ENCODE results near the gene TGFBR3. TPM values are rescaled to one million over a fixed set of nuclear protein-coding genes. Genes with fewer than 3 reads are reported as not detected.

Gene TGFBR3
- total and polyA plus RNA-seq, 2 experiments from 2014 or later: 46.8 to 68.3 TPM

GRCh38 chr1:91635763-91636162 is 250.2 kb downstream of the TGFBR3 start:
- no peak overlapping the region for H3K27ac ChIP-seq
- TF ChIP-seq EZH2phosphoT487 (IDR thresholded peaks at IDR 0.05; ENCODE audit: low read depth, severe bottlenecking, unreplicated experiment) (no peak), EZH2 (IDR thresholded peaks at IDR 0.05; ENCODE audit: borderline replicate concordance) (no peak), CTCF (IDR thresholded peaks at IDR 0.05; ENCODE audit: poor library complexity) (no peak)
- H2AFZ ChIP-seq: no peak overlapping the region
- no peaks in the 10 kb centered on the region for H3K79me2 ChIP-seq
- no peaks in the 10 kb centered on the region for H3K9me3 ChIP-seq (ENCODE audit: low read depth)
- H3K4me1 ChIP-seq (ENCODE audit: insufficient read depth): no peaks in the 10 kb centered on the region
- no peaks in the 10 kb centered on the region for H3K27me3 ChIP-seq
- H3K9me2 ChIP-seq (replicated peaks; ENCODE audit: insufficient read depth): no peaks in the 10 kb centered on the region
- DNase-seq (ENCODE audit: low spot score): no peak
- H4K20me1 ChIP-seq (ENCODE audit: insufficient read depth, poor library complexity, severe bottlenecking): no peaks in the 10 kb centered on the region
- 92% methylated on average over 4 of the region's 4 CpGs for WGBS (ENCODE audit: low lambda C conversion rate, missing lambda C conversion rate)
- H3K4me3 ChIP-seq: no peak overlapping the region
- H3K4me2 ChIP-seq: no peak overlapping the region
- no peaks in the 10 kb centered on the region for H3K36me3 ChIP-seq (replicated peaks; ENCODE audit: insufficient read depth, low read depth)

DNA sequence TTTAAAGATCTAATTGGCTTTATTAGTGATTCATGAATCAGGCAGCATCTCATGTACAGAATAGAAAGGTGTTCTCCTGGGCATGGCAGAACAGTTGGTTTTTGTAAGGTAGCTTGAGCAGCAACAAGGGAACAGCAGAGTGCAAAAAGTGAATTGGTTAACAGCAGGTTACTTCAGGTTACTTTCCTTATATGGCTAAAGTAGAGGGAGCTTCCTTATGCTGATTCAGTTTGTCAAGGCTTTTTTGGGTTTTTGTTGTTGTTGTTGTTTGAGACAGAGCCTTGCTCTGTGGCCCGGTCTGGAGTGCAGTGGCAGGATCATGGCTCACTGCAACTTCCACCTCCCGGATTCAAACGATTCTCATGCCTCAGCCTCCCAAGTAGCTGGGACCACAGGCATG is 252.5 kb downstream of the TGFBR3 start:
- no peaks in the 10 kb centered on the region for H4K20me1 ChIP-seq (ENCODE audit: insufficient read depth, poor library complexity, severe bottlenecking)
- H3K9me3 ChIP-seq (ENCODE audit: low read depth): no peaks in the 10 kb centered on the region
- no peak overlapping the region for H3K27ac ChIP-seq
- H3K36me3 ChIP-seq (replicated peaks; ENCODE audit: insufficient read depth, low read depth): no peaks in the 10 kb centered on the region
- no peak for TF ChIP-seq EZH2 (IDR thresholded peaks at IDR 0.05; ENCODE audit: borderline replicate concordance)
- no peak for TF ChIP-seq CTCF (IDR thresholded peaks at IDR 0.05; ENCODE audit: poor library complexity)
- no peak for TF ChIP-seq EZH2phosphoT487 (IDR thresholded peaks at IDR 0.05; ENCODE audit: low read depth, severe bottlenecking, unreplicated experiment)
- no peak overlapping the region for H2AFZ ChIP-seq
- DNase-seq (ENCODE audit: low spot score): no peak
- H3K27me3 ChIP-seq: no peaks in the 10 kb centered on the region
- no peak overlapping the region for H3K4me3 ChIP-seq
- WGBS (ENCODE audit: low lambda C conversion rate, missing lambda C conversion rate): 100% methylated on average over 3 of the region's 3 CpGs
- H3K79me2 ChIP-seq: no peaks in the 10 kb centered on the region
- no peak overlapping the region for H3K4me2 ChIP-seq
- no peaks in the 10 kb centered on the region for H3K9me2 ChIP-seq (replicated peaks; ENCODE audit: insufficient read depth)
- no peaks in the 10 kb centered on the region for H3K4me1 ChIP-seq (ENCODE audit: insufficient read depth)

DNA sequence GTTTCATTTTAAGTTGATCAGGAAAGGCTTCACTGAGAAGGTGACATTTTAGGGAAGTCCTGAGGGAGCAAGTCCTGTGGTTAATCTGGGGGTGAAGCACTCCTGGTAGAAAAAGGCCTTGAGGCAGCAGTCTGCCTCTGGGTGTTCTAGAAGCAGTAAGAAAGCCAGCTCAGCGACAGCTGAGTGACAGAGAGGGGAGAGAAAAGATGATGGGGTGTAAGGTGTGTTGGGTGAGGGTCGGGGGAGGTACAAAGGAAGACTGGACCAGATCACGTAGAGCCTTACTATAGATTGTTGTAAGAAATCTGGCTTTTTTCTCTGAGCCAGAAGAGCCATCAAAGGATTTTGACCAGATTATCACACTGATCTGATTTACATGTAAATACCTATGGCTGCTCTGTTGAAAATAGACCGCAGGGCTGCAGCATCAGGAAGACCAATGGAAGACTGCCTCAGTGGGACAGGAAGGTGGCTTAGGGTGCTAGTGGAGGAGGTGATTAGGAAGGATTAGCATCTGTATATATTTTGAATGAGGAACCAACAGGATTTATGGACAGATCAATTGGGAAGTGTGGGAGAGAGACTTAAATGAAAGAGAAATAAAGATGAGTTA is 254.1 kb downstream of the TGFBR3 start:
- Histone ChIP-seq H3K27me3 (no peaks in the 10 kb centered on the region), H2AFZ (no peak overlapping the region), H3K27ac (no peak overlapping the region), H3K9me3 (ENCODE audit: low read depth) (no peaks in the 10 kb centered on the region), H3K79me2 (no peaks in the 10 kb centered on the region), H4K20me1 (ENCODE audit: insufficient read depth, poor library complexity, severe bottlenecking) (no peaks in the 10 kb centered on the region), H3K4me3 (no peak overlapping the region), H3K4me2 (no peak overlapping the region), H3K4me1 (ENCODE audit: insufficient read depth) (no peaks in the 10 kb centered on the region), H3K36me3 (replicated peaks; ENCODE audit: insufficient read depth, low read depth) (no peaks in the 10 kb centered on the region), H3K9me2 (replicated peaks; ENCODE audit: insufficient read depth) (no peaks in the 10 kb centered on the region)
- WGBS (ENCODE audit: low lambda C conversion rate, missing lambda C conversion rate): 59% methylated on average over 4 of the region's 4 CpGs
- TF ChIP-seq EZH2phosphoT487 (IDR thresholded peaks at IDR 0.05; ENCODE audit: low read depth, severe bottlenecking, unreplicated experiment) (no peak), CTCF (IDR thresholded peaks at IDR 0.05; ENCODE audit: poor library complexity) (no peak), EZH2 (IDR thresholded peaks at IDR 0.05; ENCODE audit: borderline replicate concordance) (no peak)
- no peak for DNase-seq (ENCODE audit: low spot score)

DNA sequence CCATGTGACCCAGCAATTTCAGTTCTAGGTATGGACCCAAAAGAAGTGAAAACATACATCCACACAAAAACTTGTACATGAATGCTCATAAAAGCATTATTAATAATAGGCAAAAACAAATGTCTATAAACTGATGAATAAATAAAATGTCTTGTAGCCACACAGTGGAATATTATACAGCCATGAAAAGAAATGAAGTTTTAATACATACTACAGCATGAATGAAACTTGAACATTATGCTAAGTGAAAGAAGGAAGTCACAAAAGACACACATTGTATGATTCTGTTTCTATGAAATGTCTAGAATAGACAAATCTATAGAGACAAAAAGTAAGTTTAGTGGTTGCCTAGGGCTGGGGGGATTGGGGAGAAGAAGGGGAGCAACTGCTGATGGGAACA is 255.1 kb downstream of the TGFBR3 start:
- H4K20me1 ChIP-seq (ENCODE audit: insufficient read depth, poor library complexity, severe bottlenecking): no peaks in the 10 kb centered on the region
- no peaks in the 10 kb centered on the region for H3K4me1 ChIP-seq (ENCODE audit: insufficient read depth)
- H2AFZ ChIP-seq: no peak overlapping the region
- H3K27ac ChIP-seq: no peak overlapping the region
- TF ChIP-seq EZH2phosphoT487 (IDR thresholded peaks at IDR 0.05; ENCODE audit: low read depth, severe bottlenecking, unreplicated experiment) (no peak), EZH2 (IDR thresholded peaks at IDR 0.05; ENCODE audit: borderline replicate concordance) (no peak), CTCF (IDR thresholded peaks at IDR 0.05; ENCODE audit: poor library complexity) (no peak)
- H3K4me3 ChIP-seq: no peak overlapping the region
- no peaks in the 10 kb centered on the region for H3K79me2 ChIP-seq
- no peaks in the 10 kb centered on the region for H3K27me3 ChIP-seq
- no peak for DNase-seq (ENCODE audit: low spot score)
- no peaks in the 10 kb centered on the region for H3K36me3 ChIP-seq (replicated peaks; ENCODE audit: insufficient read depth, low read depth)
- H3K9me3 ChIP-seq (ENCODE audit: low read depth): no peaks in the 10 kb centered on the region
- H3K4me2 ChIP-seq: no peak overlapping the region
- no peaks in the 10 kb centered on the region for H3K9me2 ChIP-seq (replicated peaks; ENCODE audit: insufficient read depth)
